GM23338 (cell line): Measurements from ENCODE around the gene KDM5C. TPM values are rescaled to one million over a fixed set of nuclear protein-coding genes. Genes with fewer than 3 reads are reported as not detected.

Experiments
- ATAC-seq: fragments of 200-7000 bp; cut with Tn5 transposase; 3 replicates; pipeline ENCODE4 v1.9.1; 2020
- DNase-seq: peaks from one replicate; pipeline ENCODE4 v3.0.0-alpha.2; 2015; ENCODE audit warnings: low spot score
- H2AFZ ChIP-seq: fragments of 200-600 bp; sonication (generic); 2 replicates; pipeline ENCODE4 v1.8.0; 2016; ENCODE audit warnings: antibody characterized with exemption, mild to moderate bottlenecking, moderate library complexity
- H3F3A ChIP-seq: fragments of 200-600 bp; sonication (generic); replicated peaks from 2 replicates; pipeline ENCODE4 v1.8.0; 2017; ENCODE audit warnings: antibody characterized with exemption, mixed run types, low read depth
- H3K27ac ChIP-seq: fragments of 200-600 bp; sonication (generic); 2 replicates; pipeline ENCODE4 v1.6.1; 2016; ENCODE audit warnings: low read depth
- H3K27me3 ChIP-seq: fragments of 200-600 bp; sonication (generic); 2 replicates; pipeline ENCODE4 v1.8.0; 2016; ENCODE audit warnings: mild to moderate bottlenecking, mixed run types, moderate library complexity; ENCODE audit not compliant: insufficient read depth
- H3K36me3 ChIP-seq: fragments of 200-600 bp; sonication (generic); 2 replicates; pipeline ENCODE4 v1.8.0; 2016; ENCODE audit warnings: mild to moderate bottlenecking; ENCODE audit not compliant: insufficient read depth
- H3K4me1 ChIP-seq: fragments of 200-600 bp; sonication (generic); 2 replicates; pipeline ENCODE4 v1.8.0; 2016; ENCODE audit warnings: mild to moderate bottlenecking, moderate library complexity; ENCODE audit not compliant: insufficient read depth
- H3K4me2 ChIP-seq: fragments of 200-600 bp; sonication (generic); 2 replicates; pipeline ENCODE4 v1.7.1; 2017; ENCODE audit warnings: mixed run types
- H3K4me3 ChIP-seq: fragments of 200-600 bp; sonication (generic); 2 replicates; pipeline ENCODE4 v1.6.1; 2016; ENCODE audit warnings: mixed run types
- H3K79me2 ChIP-seq: fragments of 200-600 bp; sonication (generic); replicated peaks from 2 replicates; pipeline ENCODE4 v1.8.0; 2017; ENCODE audit warnings: mild to moderate bottlenecking; ENCODE audit not compliant: insufficient read depth
- H3K9me2 ChIP-seq: fragments of 200-600 bp; sonication (generic); 2 replicates; pipeline ENCODE4 v1.8.0; 2017; ENCODE audit not compliant: insufficient read depth
- H4K20me1 ChIP-seq: fragments of 200-600 bp; sonication (generic); replicated peaks from 2 replicates; pipeline ENCODE4 v1.8.0; 2017; ENCODE audit warnings: mild to moderate bottlenecking; ENCODE audit not compliant: insufficient read depth
- H3K27ac Mint-ChIP-seq: 2 replicates; pipeline ENCODE4 v1.8.0; 2020; ENCODE audit warnings: inconsistent platforms, mild to moderate bottlenecking, moderate library complexity, mixed read lengths
- H3K27me3 Mint-ChIP-seq: 3 replicates; pipeline ENCODE4 v1.8.0; 2022; ENCODE audit warnings: low read depth, mild to moderate bottlenecking, moderate library complexity, mixed read lengths, inconsistent platforms; ENCODE audit not compliant: insufficient read depth, poor library complexity
- H3K36me3 Mint-ChIP-seq: 3 replicates; pipeline ENCODE4 v1.8.0; 2021; ENCODE audit warnings: low read depth, mild to moderate bottlenecking, inconsistent platforms, moderate library complexity, mixed read lengths
- H3K4me1 Mint-ChIP-seq: 3 replicates; pipeline ENCODE4 v1.8.0; 2020; ENCODE audit warnings: mild to moderate bottlenecking, inconsistent platforms, mixed read lengths
- H3K4me3 Mint-ChIP-seq: 3 replicates; pipeline ENCODE4 v1.8.0; 2021; ENCODE audit warnings: moderate library complexity, mild to moderate bottlenecking, inconsistent platforms, mixed read lengths
- H3K9me3 Mint-ChIP-seq: 3 replicates; pipeline ENCODE4 v1.8.0; 2020; ENCODE audit warnings: moderate library complexity, mild to moderate bottlenecking, inconsistent platforms, mixed read lengths
- CREB1 ChIP-seq: fragments of 250-450 bp; sonication (Bioruptor Pico); IDR thresholded peaks from 2 replicates; pipeline ENCODE4 v1.5.0; 2020; ENCODE audit warnings: low read depth, mild to moderate bottlenecking, moderate library complexity
- CTCF ChIP-seq, 2 experiments: fragments of 200-600 bp in 1 of 2; sonication (generic) in 1 of 2; conservative IDR thresholded peaks; 2 replicates each; pipeline versions ENCODE4 v1.5.1 to v1.6.1; 2016 to 2017; ENCODE audit warnings: antibody characterized with exemption in 2 of 2, low read depth in 2 of 2, mild to moderate bottlenecking in 2 of 2, moderate library complexity in 1 of 2
- ETS1 ChIP-seq: IDR thresholded peaks from 2 replicates; pipeline ENCODE4 v1.6.1; 2016; ENCODE audit warnings: antibody characterized with exemption
- EZH2phosphoT487 ChIP-seq: fragments of 200-600 bp; sonication (generic); IDR thresholded peaks from one replicate; pipeline ENCODE4 v1.8.1; 2018; ENCODE audit warnings: antibody characterized with exemption; ENCODE audit not compliant: unreplicated experiment
- JUNB ChIP-seq: IDR thresholded peaks from one replicate; pipeline ENCODE4 v1.6.1; 2016; ENCODE audit warnings: antibody characterized with exemption; ENCODE audit not compliant: unreplicated experiment
- NANOG ChIP-seq: IDR thresholded peaks from 2 replicates; pipeline ENCODE4 v1.6.1; 2016; ENCODE audit warnings: antibody characterized with exemption, borderline replicate concordance
- POLR2AphosphoS5 ChIP-seq: IDR thresholded peaks from 2 replicates; pipeline ENCODE4 v1.6.1; 2016; ENCODE audit warnings: antibody characterized with exemption, low read depth
- STAT1 ChIP-seq: IDR thresholded peaks from one replicate; pipeline ENCODE4 v1.6.1; 2016; ENCODE audit warnings: antibody characterized with exemption; ENCODE audit not compliant: unreplicated experiment
- ZNF114 ChIP-seq: fragments of 250-450 bp; sonication (Bioruptor Pico); IDR thresholded peaks from 2 replicates; pipeline ENCODE4 v1.5.0; 2020; ENCODE audit warnings: mild to moderate bottlenecking, moderate library complexity
- ZNF331 ChIP-seq: fragments of 250-450 bp; sonication (Bioruptor Pico); IDR thresholded peaks from 2 replicates; pipeline ENCODE4 v1.5.0; 2020; ENCODE audit warnings: low read depth, mild to moderate bottlenecking, moderate library complexity
- polyA plus RNA-seq: library from polyadenylated mRNA; unstranded; fragments of >200 nt; fragmentation: Nextera tagmentation; extraction: Ambion mirVana; gene quantifications from 2 replicates; pipeline ENCODE4 v1.2.1, GENCODE V29; 2016
- total RNA-seq: library from RNA; depleted of rRNA; stranded (reverse); fragments of >200 nt; shearing (Covaris generic); gene quantifications from 2 replicates; pipeline ENCODE4 v1.2.3, GENCODE V29; 2014
- TF ChIP-seq, protein P1 (sequence below): IDR thresholded peaks from one replicate; pipeline ENCODE4 v1.6.1; 2018; ENCODE audit warnings: antibody characterized with exemption; ENCODE audit not compliant: unreplicated experiment

KDM5C gene
- total and polyA plus RNA-seq, 2 experiments from 2014 or later = 20.3 to 173 TPM

DNA sequence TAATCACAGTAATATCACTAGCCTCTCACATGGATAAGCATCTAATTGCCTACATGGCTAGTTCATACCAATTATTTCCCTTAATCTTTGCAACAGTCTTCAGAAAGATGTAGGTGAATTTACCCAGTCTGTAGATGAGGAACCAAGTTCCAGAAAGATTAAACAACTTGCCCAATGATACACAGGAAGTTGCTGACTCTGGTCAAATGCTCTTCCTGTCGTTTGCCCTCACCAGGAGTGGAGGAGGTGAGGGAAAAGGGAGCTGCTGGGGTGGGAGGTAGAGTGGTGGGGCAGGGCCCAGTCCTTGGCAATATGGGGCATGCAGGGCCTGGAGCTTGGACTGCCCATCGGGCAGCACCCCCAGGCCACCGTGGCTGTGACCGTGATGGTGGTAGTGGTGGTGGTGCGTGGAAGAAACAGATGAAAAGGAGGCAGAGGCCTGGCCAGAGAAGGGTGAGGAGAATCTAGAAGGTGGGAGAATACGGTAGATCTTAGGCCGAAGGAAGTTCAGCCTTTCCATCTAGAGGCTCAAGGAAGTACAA, 2.3 kb upstream of the KDM5C start (continued):
- TF ChIP-seq, protein P1, sequence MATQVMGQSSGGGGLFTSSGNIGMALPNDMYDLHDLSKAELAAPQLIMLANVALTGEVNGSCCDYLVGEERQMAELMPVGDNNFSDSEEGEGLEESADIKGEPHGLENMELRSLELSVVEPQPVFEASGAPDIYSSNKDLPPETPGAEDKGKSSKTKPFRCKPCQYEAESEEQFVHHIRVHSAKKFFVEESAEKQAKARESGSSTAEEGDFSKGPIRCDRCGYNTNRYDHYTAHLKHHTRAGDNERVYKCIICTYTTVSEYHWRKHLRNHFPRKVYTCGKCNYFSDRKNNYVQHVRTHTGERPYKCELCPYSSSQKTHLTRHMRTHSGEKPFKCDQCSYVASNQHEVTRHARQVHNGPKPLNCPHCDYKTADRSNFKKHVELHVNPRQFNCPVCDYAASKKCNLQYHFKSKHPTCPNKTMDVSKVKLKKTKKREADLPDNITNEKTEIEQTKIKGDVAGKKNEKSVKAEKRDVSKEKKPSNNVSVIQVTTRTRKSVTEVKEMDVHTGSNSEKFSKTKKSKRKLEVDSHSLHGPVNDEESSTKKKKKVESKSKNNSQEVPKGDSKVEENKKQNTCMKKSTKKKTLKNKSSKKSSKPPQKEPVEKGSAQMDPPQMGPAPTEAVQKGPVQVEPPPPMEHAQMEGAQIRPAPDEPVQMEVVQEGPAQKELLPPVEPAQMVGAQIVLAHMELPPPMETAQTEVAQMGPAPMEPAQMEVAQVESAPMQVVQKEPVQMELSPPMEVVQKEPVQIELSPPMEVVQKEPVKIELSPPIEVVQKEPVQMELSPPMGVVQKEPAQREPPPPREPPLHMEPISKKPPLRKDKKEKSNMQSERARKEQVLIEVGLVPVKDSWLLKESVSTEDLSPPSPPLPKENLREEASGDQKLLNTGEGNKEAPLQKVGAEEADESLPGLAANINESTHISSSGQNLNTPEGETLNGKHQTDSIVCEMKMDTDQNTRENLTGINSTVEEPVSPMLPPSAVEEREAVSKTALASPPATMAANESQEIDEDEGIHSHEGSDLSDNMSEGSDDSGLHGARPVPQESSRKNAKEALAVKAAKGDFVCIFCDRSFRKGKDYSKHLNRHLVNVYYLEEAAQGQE = no peak
- no peak for TF ChIP-seq STAT1
- no peak for TF ChIP-seq NANOG

DNA sequence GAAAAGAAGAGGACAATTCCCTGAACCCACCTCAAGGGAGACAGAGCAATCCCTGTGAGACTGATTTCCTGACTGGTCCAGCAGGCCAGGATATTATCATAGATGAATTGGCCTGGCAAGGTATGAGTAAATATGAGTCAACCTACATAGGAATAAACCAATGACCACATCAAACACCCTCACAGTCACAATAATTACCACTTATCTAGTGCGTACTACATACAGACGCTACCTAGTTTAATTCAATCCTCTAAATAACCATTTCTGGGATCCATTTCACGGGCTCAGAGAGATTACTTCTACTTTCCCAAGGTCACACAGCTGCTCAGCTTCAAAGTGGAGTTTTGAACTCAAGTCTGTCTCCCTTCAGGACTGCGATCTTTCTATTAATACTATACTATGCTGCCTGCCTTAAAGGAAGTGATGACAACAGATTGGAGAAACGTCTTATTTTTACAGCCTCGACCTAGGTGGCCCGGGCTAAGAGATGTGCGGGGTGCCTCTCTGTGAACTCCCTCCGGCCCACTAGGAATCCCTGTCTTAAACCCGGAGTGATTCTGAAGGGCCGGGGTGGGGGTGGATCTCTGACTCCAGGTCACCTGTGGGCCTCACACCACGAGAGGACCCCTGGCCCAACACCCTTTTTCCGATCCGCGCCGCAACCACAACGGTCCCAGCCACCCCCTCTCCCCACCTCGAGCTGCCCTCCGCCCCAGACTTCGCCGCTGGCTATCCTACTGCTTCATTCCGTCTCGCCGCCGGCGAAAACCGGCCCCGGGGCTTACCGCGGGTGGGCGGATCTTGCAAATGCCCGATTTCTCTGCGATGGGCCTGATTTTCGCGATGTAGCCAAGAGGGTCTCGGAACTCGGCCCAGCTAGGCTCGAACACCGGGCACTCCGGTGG, 800 bp downstream of the KDM5C start:
- Histone ChIP-seq H3K4me3 (peak overlapping the region; percentile 87), H3F3A (no peaks in the 10 kb centered on the region), H3K36me3 (no peaks in the 10 kb centered on the region), H3K9me2 (no peaks in the 10 kb centered on the region), H3K4me2 (peak overlapping the region; percentile 80), H3K27me3 (no peaks in the 10 kb centered on the region), H2AFZ (no peak overlapping the region; the same call in 1 of the 2 replicates), H4K20me1 (peaks cover 8% of the 10 kb centered on the region), H3K4me1 (peaks cover 8% of the 10 kb centered on the region; the same call in 1 of the 2 replicates), H3K79me2 (peaks cover 38% of the 10 kb centered on the region), H3K27ac (peak overlapping the region; percentile 98; the same call in 1 of the 2 replicates)
- H3K4me3 Mint-ChIP-seq = peak overlapping the region; percentile 89
- peaks cover 23% of the 10 kb centered on the region for H3K4me1 Mint-ChIP-seq
- H3K27ac Mint-ChIP-seq = peak overlapping the region; percentile 100
- peaks cover 12% of the 10 kb centered on the region; the same call in 2 of the 3 replicates for H3K36me3 Mint-ChIP-seq
- H3K27me3 Mint-ChIP-seq = peaks cover 7% of the 10 kb centered on the region
- DNase-seq = peak; percentile 24
- H3K9me3 Mint-ChIP-seq = no peaks in the 10 kb centered on the region; the same call in 2 of the 3 replicates
- peak; percentile 13; the same call in 2 of the 3 replicates for ATAC-seq
- no peak for TF ChIP-seq JUNB
- TF ChIP-seq CTCF (conservative IDR thresholded peaks at IDR 0.05; ENCODE audit: low read depth in 2 of 2) = no peak
- TF ChIP-seq POLR2AphosphoS5 = no peak
- no peak for TF ChIP-seq EZH2phosphoT487
- TF ChIP-seq ZNF331 = no peak
- TF ChIP-seq, protein P1 = no peak
- TF ChIP-seq ZNF114 = no peak
- no peak for TF ChIP-seq CREB1
- TF ChIP-seq ETS1 = no peak
